A172 (cell line): ENCODE data around the gene DYNLRB2. TPM values are rescaled to one million over a fixed set of nuclear protein-coding genes. Genes with fewer than 3 reads are reported as not detected.

Experiments
- DNase-seq: peaks from one replicate; pipeline ENCODE4 v3.0.0-alpha.2; 2015; ENCODE audit warnings: low spot score
- total RNA-seq: library from RNA; depleted of rRNA; stranded (reverse); fragments of >200 nt; shearing (Covaris generic); gene quantifications from 2 replicates; pipeline ENCODE4 v1.2.3, GENCODE V29; 2014

The DYNLRB2 gene
- total RNA-seq, 1 experiment from 2014 or later: not detected

GRCh38 chr16:80552277-80552676 lies 11.5 kb downstream of the DYNLRB2 start:
- no peak for DNase-seq

- DNase-seq: no peak
Measured at GRCh38 chr16:80554033-80554432, 13.2 kb downstream of the DYNLRB2 start.

GRCh38 chr16:80556481-80556880 lies 15.7 kb downstream of the DYNLRB2 start:
- no peak for DNase-seq

GRCh38 chr16:80557037-80557436 lies 16.2 kb downstream of the DYNLRB2 start:
- no peak for DNase-seq

- no peak for DNase-seq
Measured at GRCh38 chr16:80559369-80559768, 18.6 kb downstream of the DYNLRB2 start.

GRCh38 chr16:80563066-80563465 lies 22.3 kb downstream of the DYNLRB2 start:
- no peak for DNase-seq

GRCh38 chr16:80564394-80564793 lies 23.6 kb downstream of the DYNLRB2 start:
- no peak for DNase-seq

GRCh38 chr16:80569440-80570105 lies 28.8 kb downstream of the DYNLRB2 start:
- peak; percentile 89 for DNase-seq

- peak; percentile 75 for DNase-seq
Measured at GRCh38 chr16:80570106-80570478, 29.3 kb downstream of the DYNLRB2 start.

GRCh38 chr16:80573700-80574120 lies 32.9 kb downstream of the DYNLRB2 start:
- no peak for DNase-seq

GRCh38 chr16:80576343-80576912 lies 35.6 kb downstream of the DYNLRB2 start:
- DNase-seq: no peak

GRCh38 chr16:80577485-80578280 lies 36.9 kb downstream of the DYNLRB2 start:
- no peak for DNase-seq

- peak; percentile 22 for DNase-seq
Measured at GRCh38 chr16:80580109-80580832, 39.5 kb downstream of the DYNLRB2 start.

- DNase-seq: peak; percentile 87
Measured at GRCh38 chr16:80583466-80583865, 42.7 kb downstream of the DYNLRB2 start.

- DNase-seq: no peak
Measured at GRCh38 chr16:80585764-80586163, 45.0 kb downstream of the DYNLRB2 start.

GRCh38 chr16:80586476-80586875 lies 45.7 kb downstream of the DYNLRB2 start:
- no peak for DNase-seq

- DNase-seq: no peak
Measured at GRCh38 chr16:80587071-80587470, 46.3 kb downstream of the DYNLRB2 start.

GRCh38 chr16:80591071-80591915 lies 50.5 kb downstream of the DYNLRB2 start:
- no peak for DNase-seq

- DNase-seq: no peak
Measured at GRCh38 chr16:80592273-80592672, 51.5 kb downstream of the DYNLRB2 start.

- DNase-seq: no peak
Measured at GRCh38 chr16:80594756-80595155, 54.0 kb downstream of the DYNLRB2 start.

GRCh38 chr16:80596507-80597207 lies 55.9 kb downstream of the DYNLRB2 start:
- DNase-seq: no peak
